WTC11 (cell line): Measurements from ENCODE around the gene BMP5. TPM values are rescaled to one million over a fixed set of nuclear protein-coding genes. Genes with fewer than 3 reads are reported as not detected.
"Not testable (repeated sequence)": the region's sequence is repeated elsewhere in the genome, so short reads cannot be mapped to it uniquely, and the experiment has no call there.

Experiments used
- ATAC-seq: fragments of 200-7000 bp; cut with Tn5 transposase; 2 replicates; pipeline ENCODE4 v1.10.0; 2021; ENCODE audit warnings: mild to moderate bottlenecking, moderate library complexity
- CTCF ChIA-PET: fragments of 300-600 bp; sonication (Branson Sonifier 250); formaldehyde crosslinking; loops from one replicate; lab custom pipeline; 2021; ENCODE audit warnings: antibody characterized with exemption; lab: Charles Lee
- POLR2A ChIA-PET: fragments of 350-600 bp; sonication (Branson Sonifier 250); formaldehyde crosslinking; loops from one replicate; lab custom pipeline; 2021; ENCODE audit warnings: antibody characterized with exemption; lab: Charles Lee
- DNase-seq: peaks from one replicate; pipeline ENCODE4 v3.0.0; 2021; ENCODE audit warnings: low spot score
- H3K27ac Mint-ChIP-seq: 2 replicates; pipeline ENCODE4 v1.8.0; 2021; ENCODE audit warnings: mixed read lengths
- H3K27me3 Mint-ChIP-seq: 2 replicates; pipeline ENCODE4 v1.8.0; 2021; ENCODE audit warnings: low read depth, mild to moderate bottlenecking, moderate library complexity, mixed read lengths
- H3K36me3 Mint-ChIP-seq: 2 replicates; pipeline ENCODE4 v1.8.0; 2021; ENCODE audit warnings: mixed read lengths
- H3K4me1 Mint-ChIP-seq: 2 replicates; pipeline ENCODE4 v1.8.0; 2022; ENCODE audit warnings: mixed read lengths
- H3K4me3 Mint-ChIP-seq: 2 replicates; pipeline ENCODE4 v1.8.0; 2021; ENCODE audit warnings: mild to moderate bottlenecking, moderate library complexity, mixed read lengths
- H3K9me3 Mint-ChIP-seq: 2 replicates; pipeline ENCODE4 v1.8.0; 2021; ENCODE audit warnings: mixed read lengths
- ETV6 ChIP-seq: sonication (generic); formaldehyde crosslinking; IDR thresholded peaks from 2 replicates; pipeline ENCODE4 v1.8.1; 2022; ENCODE audit warnings: mild to moderate bottlenecking, missing genetic modification reagents
- FOXK1 ChIP-seq: sonication (generic); formaldehyde crosslinking; IDR thresholded peaks from 2 replicates; pipeline ENCODE4 v1.8.0; 2022; ENCODE audit warnings: mild to moderate bottlenecking, moderate library complexity, missing genetic modification reagents
- GTF2I ChIP-seq: fragments of 250-450 bp; sonication (Bioruptor Pico); conservative IDR thresholded peaks from 2 replicates; pipeline ENCODE4 v1.4.0; 2021; ENCODE audit warnings: mild to moderate bottlenecking
- JAZF1 ChIP-seq: fragments of 250-450 bp; sonication (Bioruptor Pico); IDR thresholded peaks from 2 replicates; pipeline ENCODE4 v1.9.0; 2021; ENCODE audit warnings: moderate library complexity, mild to moderate bottlenecking, inconsistent platforms
- MXD4 ChIP-seq: fragments of 250-450 bp; sonication (Bioruptor Pico); IDR thresholded peaks from 2 replicates; pipeline ENCODE4 v1.8.0; 2021; ENCODE audit warnings: mild to moderate bottlenecking, moderate library complexity, borderline replicate concordance
- MYBL2 ChIP-seq: sonication (generic); formaldehyde crosslinking; IDR thresholded peaks from 2 replicates; pipeline ENCODE4 v1.8.1; 2023; ENCODE audit warnings: mild to moderate bottlenecking, moderate library complexity, missing genetic modification reagents
- NFE2L1 ChIP-seq: sonication (generic); formaldehyde crosslinking; IDR thresholded peaks from 2 replicates; pipeline ENCODE4 v1.8.1; 2023; ENCODE audit warnings: missing genetic modification reagents
- SMAD4 ChIP-seq: sonication (generic); formaldehyde crosslinking; IDR thresholded peaks from 2 replicates; pipeline ENCODE4 v1.8.0; 2022; ENCODE audit warnings: mild to moderate bottlenecking, missing genetic modification reagents
- SOX15 ChIP-seq: fragments of 250-450 bp; sonication (Bioruptor Pico); IDR thresholded peaks from 2 replicates; pipeline ENCODE4 v1.9.0; 2021; ENCODE audit warnings: mild to moderate bottlenecking
- TEAD1 ChIP-seq: sonication (generic); formaldehyde crosslinking; IDR thresholded peaks from 2 replicates; pipeline ENCODE4 v1.8.0; 2022; ENCODE audit warnings: mild to moderate bottlenecking, missing genetic modification reagents
- TEAD4 ChIP-seq: sonication (generic); formaldehyde crosslinking; IDR thresholded peaks from 2 replicates; pipeline ENCODE4 v1.8.0; 2022; ENCODE audit warnings: mild to moderate bottlenecking, missing genetic modification reagents
- total RNA-seq: library from RNA; stranded (reverse); gene quantifications from 3 replicates; pipeline ENCODE4 v1.2.3, GENCODE V29; 2021
- TF ChIP-seq, protein P1 (sequence below): sonication (generic); formaldehyde crosslinking; IDR thresholded peaks from 2 replicates; pipeline ENCODE4 v1.8.0; 2022; ENCODE audit warnings: mild to moderate bottlenecking, missing genetic modification reagents
- TF ChIP-seq, protein P2 (sequence below): sonication (generic); formaldehyde crosslinking; IDR thresholded peaks from 2 replicates; pipeline ENCODE4 v1.8.0; 2022; ENCODE audit warnings: missing genetic modification reagents
- TF ChIP-seq, protein P3 (sequence below): fragments of 250-450 bp; sonication (Bioruptor Pico); IDR thresholded peaks from 2 replicates; pipeline ENCODE4 v1.9.0; 2021; ENCODE audit warnings: mild to moderate bottlenecking, borderline replicate concordance
- TF ChIP-seq, protein P4 (sequence below): sonication (generic); formaldehyde crosslinking; IDR thresholded peaks from 2 replicates; pipeline ENCODE4 v1.8.1; 2023; ENCODE audit warnings: mild to moderate bottlenecking, missing genetic modification reagents

The BMP5 gene
- total RNA-seq, 1 experiment from 2014 or later: not detected

DNA sequence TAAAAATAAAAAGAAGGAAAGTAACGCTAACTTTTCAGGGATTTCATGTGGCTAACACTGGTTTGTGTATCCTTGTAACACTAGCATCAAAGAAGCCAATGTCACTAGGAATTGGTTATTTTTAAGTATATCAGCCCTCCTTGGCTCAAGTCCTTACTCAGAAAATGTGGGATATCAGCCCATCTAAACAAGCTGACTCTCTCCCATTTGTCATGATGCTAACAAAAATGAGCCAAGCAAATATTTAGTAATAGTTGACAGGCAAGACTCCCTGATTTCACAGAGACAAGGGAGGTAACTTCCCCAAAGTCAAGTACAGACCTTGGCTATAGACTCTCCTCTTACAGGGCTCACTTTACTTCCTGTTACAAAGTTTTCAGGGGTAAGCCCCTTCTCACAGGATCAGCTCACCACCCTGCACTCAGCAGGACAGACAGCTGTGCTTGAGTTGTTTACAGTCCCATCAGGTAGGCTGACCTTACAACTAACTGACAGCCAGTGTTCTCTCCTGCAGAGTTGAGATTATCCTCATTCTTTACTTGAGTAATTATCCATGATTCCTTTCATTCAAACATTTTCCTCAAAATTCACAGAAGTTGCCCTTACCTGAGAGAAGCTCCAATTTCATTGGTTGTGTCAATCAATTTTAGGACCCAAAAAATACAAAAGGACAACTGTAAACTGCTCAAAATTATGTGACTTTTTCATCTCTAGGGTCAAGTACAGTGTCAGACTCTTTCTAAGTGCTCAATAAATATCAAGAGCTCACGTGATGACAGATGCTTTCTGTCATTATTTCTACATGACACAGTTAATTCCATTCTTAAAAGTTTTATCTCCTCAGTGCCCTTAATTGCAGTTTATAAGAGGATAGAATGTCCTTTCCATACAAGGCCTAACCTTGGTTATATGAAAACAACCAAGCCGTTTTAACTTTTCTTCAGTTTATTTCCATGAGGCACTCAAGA is 38.1 kb upstream of the BMP5 start:
- H3K36me3 Mint-ChIP-seq: peaks cover 12% of the 10 kb centered on the region
- no peak for DNase-seq
- CTCF ChIA-PET: no interaction called here
- POLR2A ChIA-PET: no interaction called here
- H3K9me3 Mint-ChIP-seq: peaks cover 13% of the 10 kb centered on the region
- H3K27ac Mint-ChIP-seq: peak overlapping the region; percentile 76
- H3K4me3 Mint-ChIP-seq: no peak overlapping the region
- peaks cover 14% of the 10 kb centered on the region for H3K4me1 Mint-ChIP-seq
- ATAC-seq: peak; percentile 98
- TF ChIP-seq JAZF1: no peak
- TF ChIP-seq FOXK1 (CRISPR knock-in tag): peak; percentile 80
- TF ChIP-seq, protein P1, sequence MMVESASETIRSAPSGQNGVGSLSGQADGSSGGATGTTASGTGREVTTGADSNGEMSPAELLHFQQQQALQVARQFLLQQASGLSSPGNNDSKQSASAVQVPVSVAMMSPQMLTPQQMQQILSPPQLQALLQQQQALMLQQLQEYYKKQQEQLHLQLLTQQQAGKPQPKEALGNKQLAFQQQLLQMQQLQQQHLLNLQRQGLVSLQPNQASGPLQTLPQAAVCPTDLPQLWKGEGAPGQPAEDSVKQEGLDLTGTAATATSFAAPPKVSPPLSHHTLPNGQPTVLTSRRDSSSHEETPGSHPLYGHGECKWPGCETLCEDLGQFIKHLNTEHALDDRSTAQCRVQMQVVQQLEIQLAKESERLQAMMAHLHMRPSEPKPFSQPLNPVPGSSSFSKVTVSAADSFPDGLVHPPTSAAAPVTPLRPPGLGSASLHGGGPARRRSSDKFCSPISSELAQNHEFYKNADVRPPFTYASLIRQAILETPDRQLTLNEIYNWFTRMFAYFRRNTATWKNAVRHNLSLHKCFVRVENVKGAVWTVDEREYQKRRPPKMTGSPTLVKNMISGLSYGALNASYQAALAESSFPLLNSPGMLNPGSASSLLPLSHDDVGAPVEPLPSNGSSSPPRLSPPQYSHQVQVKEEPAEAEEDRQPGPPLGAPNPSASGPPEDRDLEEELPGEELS (CRISPR knock-in tag): 0 out of 2 replicates have a peak, but pooled peaks have one; percentile 43
- no peaks in the 10 kb centered on the region for H3K27me3 Mint-ChIP-seq

DNA sequence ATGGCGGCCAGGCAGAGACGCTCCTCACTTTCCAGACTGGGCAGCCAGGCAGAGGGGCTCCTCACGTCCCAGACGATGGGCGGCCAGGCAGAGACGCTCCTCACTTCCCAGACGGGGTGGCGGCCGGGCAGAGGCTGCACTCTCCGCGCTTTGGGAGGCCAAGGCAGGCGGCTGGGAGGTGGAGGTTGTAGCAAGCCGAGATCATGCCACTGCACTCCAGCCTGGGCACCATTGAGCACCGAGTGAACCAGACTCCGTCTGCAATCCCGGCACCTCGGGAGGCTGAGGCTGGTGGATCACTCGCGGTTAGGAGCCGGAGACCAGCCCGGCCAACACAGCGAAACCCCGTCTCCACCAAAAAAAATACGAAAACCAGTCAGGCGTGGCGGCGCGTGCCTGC is 35.1 kb upstream of the BMP5 start:
- H3K27ac Mint-ChIP-seq, CTCF ChIA-PET, H3K27me3 Mint-ChIP-seq, POLR2A ChIA-PET, DNase-seq, H3K4me3 Mint-ChIP-seq, ATAC-seq: not testable (repeated sequence)
- H3K36me3 Mint-ChIP-seq: peaks cover 12% of the 10 kb centered on the region
- H3K4me1 Mint-ChIP-seq: peaks cover 14% of the 10 kb centered on the region
- H3K9me3 Mint-ChIP-seq: peaks cover 13% of the 10 kb centered on the region

DNA sequence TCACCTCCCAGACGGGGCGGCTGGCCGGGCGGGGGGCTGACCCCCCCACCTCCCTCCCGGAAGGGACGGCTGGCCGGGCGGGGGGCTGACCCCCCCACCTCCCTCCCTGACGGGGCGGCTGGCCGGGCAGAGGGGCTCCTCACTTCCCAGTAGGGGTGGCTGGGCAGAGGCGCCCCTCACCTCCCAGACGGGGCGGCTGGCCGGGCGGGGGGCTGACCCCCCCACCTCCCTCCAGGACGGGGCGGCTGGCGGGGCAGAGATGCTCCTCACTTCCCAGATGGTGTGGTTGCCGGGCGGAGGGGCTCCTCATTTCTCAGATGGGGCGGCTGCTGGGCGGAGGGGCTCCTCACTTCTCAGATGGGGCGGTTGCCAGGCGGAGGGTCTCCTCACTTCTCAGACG is 34.5 kb upstream of the BMP5 start:
- CTCF ChIA-PET, ATAC-seq, POLR2A ChIA-PET, H3K27me3 Mint-ChIP-seq, DNase-seq, H3K4me3 Mint-ChIP-seq, H3K27ac Mint-ChIP-seq: not testable (repeated sequence)
- Mint-ChIP-seq H3K36me3 (peaks cover 12% of the 10 kb centered on the region), H3K9me3 (peaks cover 13% of the 10 kb centered on the region), H3K4me1 (peaks cover 14% of the 10 kb centered on the region)

DNA sequence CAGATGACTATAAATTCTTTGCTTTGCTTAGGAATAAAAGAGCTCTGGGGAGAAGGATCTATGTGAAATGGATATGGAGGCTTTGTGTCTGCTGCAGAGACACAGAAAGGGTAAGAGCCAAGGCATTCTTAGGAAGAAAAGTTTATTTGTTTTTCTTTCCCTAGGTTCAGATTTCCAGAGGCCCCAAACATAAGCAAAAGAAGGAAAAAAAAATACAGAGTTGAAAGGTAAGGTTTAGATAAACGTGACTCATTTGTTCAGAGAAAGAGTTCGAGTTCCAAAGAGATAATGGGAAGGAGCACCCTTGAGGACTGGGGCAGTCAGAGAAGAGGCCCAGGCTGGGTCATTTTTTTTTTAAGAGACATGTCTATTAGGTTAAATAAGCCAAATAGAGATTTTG is 27.4 kb upstream of the BMP5 start:
- H3K36me3 Mint-ChIP-seq: no peaks in the 10 kb centered on the region
- H3K27ac Mint-ChIP-seq: no peak overlapping the region
- H3K4me1 Mint-ChIP-seq: peaks cover 7% of the 10 kb centered on the region
- POLR2A ChIA-PET: no interaction called here
- ATAC-seq (no peak), DNase-seq (no peak)
- H3K4me3 Mint-ChIP-seq: no peak overlapping the region
- TF ChIP-seq TEAD4 (no peak), TEAD1 (CRISPR knock-in tag) (no peak), GTF2I (CRISPR knock-in tag) (no peak), ETV6 (CRISPR knock-in tag) (no peak), SMAD4 (CRISPR knock-in tag) (no peak), MXD4 (CRISPR knock-in tag) (no peak), NFE2L1 (CRISPR knock-in tag) (no peak), SOX15 (CRISPR knock-in tag) (no peak), MYBL2 (no peak)
- TF ChIP-seq, protein P2, sequence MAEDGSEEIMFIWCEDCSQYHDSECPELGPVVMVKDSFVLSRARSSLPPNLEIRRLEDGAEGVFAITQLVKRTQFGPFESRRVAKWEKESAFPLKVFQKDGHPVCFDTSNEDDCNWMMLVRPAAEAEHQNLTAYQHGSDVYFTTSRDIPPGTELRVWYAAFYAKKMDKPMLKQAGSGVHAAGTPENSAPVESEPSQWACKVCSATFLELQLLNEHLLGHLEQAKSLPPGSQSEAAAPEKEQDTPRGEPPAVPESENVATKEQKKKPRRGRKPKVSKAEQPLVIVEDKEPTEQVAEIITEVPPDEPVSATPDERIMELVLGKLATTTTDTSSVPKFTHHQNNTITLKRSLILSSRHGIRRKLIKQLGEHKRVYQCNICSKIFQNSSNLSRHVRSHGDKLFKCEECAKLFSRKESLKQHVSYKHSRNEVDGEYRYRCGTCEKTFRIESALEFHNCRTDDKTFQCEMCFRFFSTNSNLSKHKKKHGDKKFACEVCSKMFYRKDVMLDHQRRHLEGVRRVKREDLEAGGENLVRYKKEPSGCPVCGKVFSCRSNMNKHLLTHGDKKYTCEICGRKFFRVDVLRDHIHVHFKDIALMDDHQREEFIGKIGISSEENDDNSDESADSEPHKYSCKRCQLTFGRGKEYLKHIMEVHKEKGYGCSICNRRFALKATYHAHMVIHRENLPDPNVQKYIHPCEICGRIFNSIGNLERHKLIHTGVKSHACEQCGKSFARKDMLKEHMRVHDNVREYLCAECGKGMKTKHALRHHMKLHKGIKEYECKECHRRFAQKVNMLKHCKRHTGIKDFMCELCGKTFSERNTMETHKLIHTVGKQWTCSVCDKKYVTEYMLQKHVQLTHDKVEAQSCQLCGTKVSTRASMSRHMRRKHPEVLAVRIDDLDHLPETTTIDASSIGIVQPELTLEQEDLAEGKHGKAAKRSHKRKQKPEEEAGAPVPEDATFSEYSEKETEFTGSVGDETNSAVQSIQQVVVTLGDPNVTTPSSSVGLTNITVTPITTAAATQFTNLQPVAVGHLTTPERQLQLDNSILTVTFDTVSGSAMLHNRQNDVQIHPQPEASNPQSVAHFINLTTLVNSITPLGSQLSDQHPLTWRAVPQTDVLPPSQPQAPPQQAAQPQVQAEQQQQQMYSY (CRISPR knock-in tag): no peak
- TF ChIP-seq, protein P3, sequence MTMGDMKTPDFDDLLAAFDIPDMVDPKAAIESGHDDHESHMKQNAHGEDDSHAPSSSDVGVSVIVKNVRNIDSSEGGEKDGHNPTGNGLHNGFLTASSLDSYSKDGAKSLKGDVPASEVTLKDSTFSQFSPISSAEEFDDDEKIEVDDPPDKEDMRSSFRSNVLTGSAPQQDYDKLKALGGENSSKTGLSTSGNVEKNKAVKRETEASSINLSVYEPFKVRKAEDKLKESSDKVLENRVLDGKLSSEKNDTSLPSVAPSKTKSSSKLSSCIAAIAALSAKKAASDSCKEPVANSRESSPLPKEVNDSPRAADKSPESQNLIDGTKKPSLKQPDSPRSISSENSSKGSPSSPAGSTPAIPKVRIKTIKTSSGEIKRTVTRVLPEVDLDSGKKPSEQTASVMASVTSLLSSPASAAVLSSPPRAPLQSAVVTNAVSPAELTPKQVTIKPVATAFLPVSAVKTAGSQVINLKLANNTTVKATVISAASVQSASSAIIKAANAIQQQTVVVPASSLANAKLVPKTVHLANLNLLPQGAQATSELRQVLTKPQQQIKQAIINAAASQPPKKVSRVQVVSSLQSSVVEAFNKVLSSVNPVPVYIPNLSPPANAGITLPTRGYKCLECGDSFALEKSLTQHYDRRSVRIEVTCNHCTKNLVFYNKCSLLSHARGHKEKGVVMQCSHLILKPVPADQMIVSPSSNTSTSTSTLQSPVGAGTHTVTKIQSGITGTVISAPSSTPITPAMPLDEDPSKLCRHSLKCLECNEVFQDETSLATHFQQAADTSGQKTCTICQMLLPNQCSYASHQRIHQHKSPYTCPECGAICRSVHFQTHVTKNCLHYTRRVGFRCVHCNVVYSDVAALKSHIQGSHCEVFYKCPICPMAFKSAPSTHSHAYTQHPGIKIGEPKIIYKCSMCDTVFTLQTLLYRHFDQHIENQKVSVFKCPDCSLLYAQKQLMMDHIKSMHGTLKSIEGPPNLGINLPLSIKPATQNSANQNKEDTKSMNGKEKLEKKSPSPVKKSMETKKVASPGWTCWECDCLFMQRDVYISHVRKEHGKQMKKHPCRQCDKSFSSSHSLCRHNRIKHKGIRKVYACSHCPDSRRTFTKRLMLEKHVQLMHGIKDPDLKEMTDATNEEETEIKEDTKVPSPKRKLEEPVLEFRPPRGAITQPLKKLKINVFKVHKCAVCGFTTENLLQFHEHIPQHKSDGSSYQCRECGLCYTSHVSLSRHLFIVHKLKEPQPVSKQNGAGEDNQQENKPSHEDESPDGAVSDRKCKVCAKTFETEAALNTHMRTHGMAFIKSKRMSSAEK (CRISPR knock-in tag): no peak
- TF ChIP-seq, protein P4, sequence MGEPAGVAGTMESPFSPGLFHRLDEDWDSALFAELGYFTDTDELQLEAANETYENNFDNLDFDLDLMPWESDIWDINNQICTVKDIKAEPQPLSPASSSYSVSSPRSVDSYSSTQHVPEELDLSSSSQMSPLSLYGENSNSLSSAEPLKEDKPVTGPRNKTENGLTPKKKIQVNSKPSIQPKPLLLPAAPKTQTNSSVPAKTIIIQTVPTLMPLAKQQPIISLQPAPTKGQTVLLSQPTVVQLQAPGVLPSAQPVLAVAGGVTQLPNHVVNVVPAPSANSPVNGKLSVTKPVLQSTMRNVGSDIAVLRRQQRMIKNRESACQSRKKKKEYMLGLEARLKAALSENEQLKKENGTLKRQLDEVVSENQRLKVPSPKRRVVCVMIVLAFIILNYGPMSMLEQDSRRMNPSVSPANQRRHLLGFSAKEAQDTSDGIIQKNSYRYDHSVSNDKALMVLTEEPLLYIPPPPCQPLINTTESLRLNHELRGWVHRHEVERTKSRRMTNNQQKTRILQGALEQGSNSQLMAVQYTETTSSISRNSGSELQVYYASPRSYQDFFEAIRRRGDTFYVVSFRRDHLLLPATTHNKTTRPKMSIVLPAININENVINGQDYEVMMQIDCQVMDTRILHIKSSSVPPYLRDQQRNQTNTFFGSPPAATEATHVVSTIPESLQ: no peak
- CTCF ChIA-PET: no interaction called here
- no peaks in the 10 kb centered on the region for H3K9me3 Mint-ChIP-seq
- H3K27me3 Mint-ChIP-seq: no peaks in the 10 kb centered on the region
